Activated naive CD8-positive, alpha-beta T cell treated with anti-CD3 and anti-CD28 coated beads, Interleukin-2, amount 50 U/mL, for 24 hours (primary cell): Measurements from ENCODE around the gene TLCD4.
"Not testable (repeated sequence)": the region's sequence is repeated elsewhere in the genome, so short reads cannot be mapped to it uniquely, and the experiment has no call there.

Experiments used
- ATAC-seq: fragments of 150-1000 bp; cut with Tn5 transposase; one replicate; pipeline ENCODE4 v1.10.0; 2021
- DNase-seq: peaks from one replicate; pipeline ENCODE4 v3.0.0; 2021
- H3K27ac Mint-ChIP-seq: one replicate; pipeline ENCODE4 v1.8.0; 2021; ENCODE audit warnings: mild to moderate bottlenecking, mixed read lengths
- H3K27me3 Mint-ChIP-seq: one replicate; pipeline ENCODE4 v1.8.0; 2021; ENCODE audit warnings: mixed read lengths
- H3K36me3 Mint-ChIP-seq: one replicate; pipeline ENCODE4 v1.8.0; 2021; ENCODE audit warnings: low read depth, mixed read lengths
- H3K4me1 Mint-ChIP-seq: one replicate; pipeline ENCODE4 v1.8.0; 2021; ENCODE audit warnings: mixed read lengths
- H3K4me3 Mint-ChIP-seq: one replicate; pipeline ENCODE4 v1.8.0; 2021; ENCODE audit warnings: mild to moderate bottlenecking, moderate library complexity, mixed read lengths
- H3K9me3 Mint-ChIP-seq: one replicate; pipeline ENCODE4 v1.8.0; 2021; ENCODE audit warnings: mixed read lengths

TLCD4 gene

GRCh38 chr1:95086949-95087533 is 30.1 kb upstream of the TLCD4 start:
- H3K36me3 Mint-ChIP-seq = no peaks in the 10 kb centered on the region
- H3K27me3 Mint-ChIP-seq = peaks cover 19% of the 10 kb centered on the region
- no peak overlapping the region for H3K4me3 Mint-ChIP-seq
- no peak overlapping the region for H3K27ac Mint-ChIP-seq
- DNase-seq (no peak), ATAC-seq (no peak)
- H3K4me1 Mint-ChIP-seq = no peaks in the 10 kb centered on the region
- no peaks in the 10 kb centered on the region for H3K9me3 Mint-ChIP-seq

- H3K27ac Mint-ChIP-seq = no peak overlapping the region
- H3K4me3 Mint-ChIP-seq = no peak overlapping the region
- H3K36me3 Mint-ChIP-seq = no peaks in the 10 kb centered on the region
- no peaks in the 10 kb centered on the region for H3K9me3 Mint-ChIP-seq
- peaks cover 14% of the 10 kb centered on the region for H3K27me3 Mint-ChIP-seq
- DNase-seq = no peak
- ATAC-seq = no peak
- no peaks in the 10 kb centered on the region for H3K4me1 Mint-ChIP-seq
Observed at GRCh38 chr1:95088303-95088702, 28.9 kb upstream of the TLCD4 start.

- H3K4me1 Mint-ChIP-seq = no peaks in the 10 kb centered on the region
- no peak overlapping the region for H3K27ac Mint-ChIP-seq
- ATAC-seq (no peak), DNase-seq (no peak)
- H3K27me3 Mint-ChIP-seq = peaks cover 14% of the 10 kb centered on the region
- no peaks in the 10 kb centered on the region for H3K36me3 Mint-ChIP-seq
- H3K9me3 Mint-ChIP-seq = no peaks in the 10 kb centered on the region
- H3K4me3 Mint-ChIP-seq = no peak overlapping the region
Observed at GRCh38 chr1:95089650-95090287, 27.4 kb upstream of the TLCD4 start.

GRCh38 chr1:95091290-95091689 is 25.9 kb upstream of the TLCD4 start:
- H3K27me3 Mint-ChIP-seq = peaks cover 13% of the 10 kb centered on the region
- not testable (repeated sequence) for H3K36me3 Mint-ChIP-seq, H3K27ac Mint-ChIP-seq, ATAC-seq, H3K4me1 Mint-ChIP-seq, DNase-seq, H3K9me3 Mint-ChIP-seq, H3K4me3 Mint-ChIP-seq

GRCh38 chr1:95092891-95093290 is 24.3 kb upstream of the TLCD4 start:
- not testable (repeated sequence) for H3K4me1 Mint-ChIP-seq, H3K27ac Mint-ChIP-seq, H3K9me3 Mint-ChIP-seq, DNase-seq, ATAC-seq, H3K36me3 Mint-ChIP-seq, H3K4me3 Mint-ChIP-seq
- peaks cover 13% of the 10 kb centered on the region for H3K27me3 Mint-ChIP-seq

GRCh38 chr1:95093296-95093695 is 23.9 kb upstream of the TLCD4 start:
- ATAC-seq = no peak
- Mint-ChIP-seq H3K27ac (no peak overlapping the region), H3K4me1 (no peaks in the 10 kb centered on the region), H3K27me3 (peaks cover 15% of the 10 kb centered on the region), H3K9me3 (no peaks in the 10 kb centered on the region), H3K36me3 (no peaks in the 10 kb centered on the region), H3K4me3 (no peak overlapping the region)
- DNase-seq = no peak

GRCh38 chr1:95094923-95095322 is 22.2 kb upstream of the TLCD4 start:
- no peak for ATAC-seq
- Mint-ChIP-seq H3K27me3 (peaks cover 14% of the 10 kb centered on the region), H3K36me3 (no peaks in the 10 kb centered on the region), H3K9me3 (no peaks in the 10 kb centered on the region), H3K4me3 (no peak overlapping the region), H3K4me1 (no peaks in the 10 kb centered on the region), H3K27ac (no peak overlapping the region)
- DNase-seq = no peak

GRCh38 chr1:95095833-95096217 is 21.3 kb upstream of the TLCD4 start:
- Mint-ChIP-seq H3K27ac (no peak overlapping the region), H3K36me3 (no peaks in the 10 kb centered on the region), H3K27me3 (peaks cover 14% of the 10 kb centered on the region), H3K4me1 (no peaks in the 10 kb centered on the region), H3K9me3 (no peaks in the 10 kb centered on the region), H3K4me3 (no peak overlapping the region)
- no peak for DNase-seq
- no peak for ATAC-seq

GRCh38 chr1:95096218-95096841 is 20.8 kb upstream of the TLCD4 start:
- Mint-ChIP-seq H3K36me3 (no peaks in the 10 kb centered on the region), H3K4me3 (no peak overlapping the region), H3K4me1 (no peaks in the 10 kb centered on the region), H3K27ac (no peak overlapping the region), H3K27me3 (peaks cover 14% of the 10 kb centered on the region), H3K9me3 (no peaks in the 10 kb centered on the region)
- ATAC-seq (no peak), DNase-seq (no peak)

- H3K27ac Mint-ChIP-seq = no peak overlapping the region
- H3K27me3 Mint-ChIP-seq = peaks cover 8% of the 10 kb centered on the region
- H3K4me3 Mint-ChIP-seq = no peak overlapping the region
- no peaks in the 10 kb centered on the region for H3K4me1 Mint-ChIP-seq
- DNase-seq (no peak), ATAC-seq (no peak)
- H3K9me3 Mint-ChIP-seq = no peaks in the 10 kb centered on the region
- no peaks in the 10 kb centered on the region for H3K36me3 Mint-ChIP-seq
Observed at GRCh38 chr1:95097426-95097825, 19.7 kb upstream of the TLCD4 start.

- no peaks in the 10 kb centered on the region for H3K4me1 Mint-ChIP-seq
- no peaks in the 10 kb centered on the region for H3K36me3 Mint-ChIP-seq
- no peak overlapping the region for H3K27ac Mint-ChIP-seq
- no peaks in the 10 kb centered on the region for H3K9me3 Mint-ChIP-seq
- peaks cover 8% of the 10 kb centered on the region for H3K27me3 Mint-ChIP-seq
- ATAC-seq (no peak), DNase-seq (no peak)
- no peak overlapping the region for H3K4me3 Mint-ChIP-seq
Observed at GRCh38 chr1:95098196-95098595, 19.0 kb upstream of the TLCD4 start.

- Mint-ChIP-seq H3K27ac (no peak overlapping the region), H3K36me3 (no peaks in the 10 kb centered on the region), H3K9me3 (no peaks in the 10 kb centered on the region), H3K4me3 (no peak overlapping the region), H3K27me3 (peaks cover 10% of the 10 kb centered on the region), H3K4me1 (no peaks in the 10 kb centered on the region)
- ATAC-seq (no peak), DNase-seq (no peak)
Observed at GRCh38 chr1:95108792-95109191, 8.4 kb upstream of the TLCD4 start.

- DNase-seq = no peak
- H3K9me3 Mint-ChIP-seq = no peaks in the 10 kb centered on the region
- no peak overlapping the region for H3K27ac Mint-ChIP-seq
- H3K4me3 Mint-ChIP-seq = no peak overlapping the region
- no peaks in the 10 kb centered on the region for H3K36me3 Mint-ChIP-seq
- peaks cover 8% of the 10 kb centered on the region for H3K27me3 Mint-ChIP-seq
- no peak for ATAC-seq
- no peaks in the 10 kb centered on the region for H3K4me1 Mint-ChIP-seq
Observed at GRCh38 chr1:95111014-95111413, 6.1 kb upstream of the TLCD4 start.

GRCh38 chr1:95113684-95114083 is 3.5 kb upstream of the TLCD4 start:
- no peaks in the 10 kb centered on the region for H3K36me3 Mint-ChIP-seq
- peaks cover 19% of the 10 kb centered on the region for H3K27me3 Mint-ChIP-seq
- no peak for ATAC-seq
- H3K4me1 Mint-ChIP-seq = peaks cover 10% of the 10 kb centered on the region
- no peaks in the 10 kb centered on the region for H3K9me3 Mint-ChIP-seq
- no peak overlapping the region for H3K4me3 Mint-ChIP-seq
- DNase-seq = no peak
- H3K27ac Mint-ChIP-seq = no peak overlapping the region

GRCh38 chr1:95115708-95116137 is 1.4 kb upstream of the TLCD4 start:
- DNase-seq (no peak), ATAC-seq (no peak)
- H3K4me1 Mint-ChIP-seq = peaks cover 10% of the 10 kb centered on the region
- H3K27me3 Mint-ChIP-seq = peaks cover 31% of the 10 kb centered on the region
- no peak overlapping the region for H3K27ac Mint-ChIP-seq
- H3K9me3 Mint-ChIP-seq = no peaks in the 10 kb centered on the region
- H3K4me3 Mint-ChIP-seq = no peak overlapping the region
- no peaks in the 10 kb centered on the region for H3K36me3 Mint-ChIP-seq
